KG1 (cell line): ENCODE data around the gene TSPOAP1.

Source experiments
- DNase-seq: peaks from one replicate; lab custom pipeline; 2025; lab: John Stamatoyannopoulos, UW

TSPOAP1 gene

DNA sequence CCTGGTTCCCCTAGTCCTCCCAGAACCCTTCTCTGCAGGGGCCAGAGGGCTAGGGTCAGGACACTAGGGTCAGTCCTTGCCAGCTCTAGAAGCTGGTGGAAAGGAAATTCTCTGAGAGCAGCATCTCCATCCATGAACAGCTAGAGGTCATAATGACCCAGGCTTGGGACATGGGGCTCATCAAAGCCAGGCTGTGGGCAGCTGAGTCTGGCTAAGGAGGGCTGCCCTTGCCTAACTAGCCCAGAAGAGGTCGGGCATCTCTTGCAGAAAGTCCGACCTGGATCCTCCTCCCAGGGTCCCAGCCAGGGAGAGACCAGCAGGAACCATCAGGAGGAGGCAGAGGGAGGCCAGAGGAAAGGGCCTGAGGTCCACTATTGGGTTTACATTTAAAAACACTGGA, 52.2 kb downstream of the TSPOAP1 start:
- DNase-seq: no peak

DNA sequence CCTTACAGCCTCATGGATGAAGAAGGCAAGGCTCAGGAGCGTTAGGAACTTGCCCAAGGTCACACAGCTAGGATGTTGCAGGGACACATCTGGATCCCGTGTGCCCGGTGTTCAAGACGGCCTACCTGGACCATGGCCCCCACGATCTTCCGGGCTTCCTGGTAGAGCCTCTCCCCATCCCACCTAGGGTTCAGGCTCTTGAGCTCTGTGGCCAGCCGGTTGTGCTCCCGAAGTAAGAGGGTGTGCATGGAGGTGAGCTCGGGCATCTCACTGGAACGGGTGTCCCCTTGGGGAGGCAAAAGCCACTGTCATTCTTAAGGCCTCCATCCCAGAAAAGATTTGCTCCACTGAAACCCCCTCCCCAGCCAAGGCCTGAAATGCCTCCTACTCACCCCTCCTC, 53.2 kb downstream of the TSPOAP1 start:
- no peak for DNase-seq

DNA sequence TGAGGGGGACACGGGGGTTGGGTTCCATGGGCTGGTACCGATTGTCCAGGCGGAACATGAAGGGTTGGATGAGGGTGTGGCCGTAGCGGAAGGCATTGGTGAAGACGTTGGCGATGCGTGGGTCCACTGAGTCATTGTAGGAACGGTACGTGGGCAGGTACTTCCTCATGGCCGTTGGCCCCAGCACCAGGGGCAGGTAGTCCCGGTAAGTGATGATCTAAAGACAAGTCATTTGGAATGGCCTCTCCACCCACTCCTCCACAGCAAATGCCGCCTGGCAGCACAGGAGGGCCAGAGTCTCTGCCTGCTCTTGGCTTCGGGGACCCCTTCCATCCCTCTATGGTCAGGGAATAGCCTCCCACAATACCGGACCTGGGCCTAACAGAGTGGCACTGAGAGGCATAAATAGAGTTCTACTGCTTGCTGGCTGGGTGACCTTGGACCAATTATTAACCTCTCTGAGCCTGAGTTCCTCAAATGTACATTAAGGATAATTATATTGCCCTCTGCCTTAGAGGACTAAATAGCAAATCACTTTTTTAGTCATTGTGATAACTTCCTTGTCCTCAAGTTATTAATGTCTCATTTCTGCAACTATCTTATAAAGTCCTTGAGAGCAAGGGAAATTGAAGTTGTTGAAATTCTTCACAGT, 55.0 kb downstream of the TSPOAP1 start:
- DNase-seq: no peak

DNA sequence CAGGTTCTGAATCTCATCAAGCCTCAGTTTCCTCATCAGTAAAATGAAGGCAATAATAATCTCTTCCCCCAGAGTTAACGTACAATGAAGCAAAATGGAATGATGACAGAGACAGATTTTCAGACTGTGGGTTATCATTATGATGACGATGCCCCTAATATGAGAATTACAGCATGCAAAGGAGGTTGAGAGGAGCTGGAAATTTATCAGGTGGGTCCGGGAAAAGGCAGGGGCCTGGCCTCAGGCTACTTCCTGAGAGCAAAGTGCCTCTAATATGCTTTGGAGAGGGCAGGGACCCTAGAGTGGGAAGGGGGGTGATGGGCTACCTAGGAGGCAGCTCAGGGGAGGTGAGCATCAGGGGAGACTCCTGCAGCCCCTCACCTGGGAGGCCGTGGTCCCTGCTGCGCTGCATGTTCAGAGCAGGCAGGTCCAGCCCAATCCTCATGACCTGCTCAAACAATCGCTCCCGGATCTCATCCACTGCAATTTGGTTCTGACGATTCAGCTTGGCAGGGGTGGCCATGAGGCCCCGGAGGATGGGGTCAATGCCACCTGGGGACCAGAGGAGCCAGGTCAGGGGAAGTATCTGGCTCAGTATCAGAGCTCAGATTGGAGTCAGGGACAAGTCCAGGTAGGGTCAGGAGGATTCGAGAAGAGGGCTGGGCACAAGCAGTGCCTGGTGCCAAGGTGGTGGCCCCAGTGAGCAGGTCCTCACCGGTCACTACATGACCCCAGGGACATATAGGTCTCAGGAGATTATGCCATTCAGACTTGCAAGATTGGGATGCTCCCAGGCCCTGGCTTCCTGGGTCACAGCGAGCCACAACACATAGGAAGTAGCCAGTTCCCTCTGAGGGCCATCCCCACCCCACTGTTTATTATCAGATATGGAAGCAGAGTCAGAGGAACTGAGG, 56.0 kb downstream of the TSPOAP1 start:
- DNase-seq: no peak

DNA sequence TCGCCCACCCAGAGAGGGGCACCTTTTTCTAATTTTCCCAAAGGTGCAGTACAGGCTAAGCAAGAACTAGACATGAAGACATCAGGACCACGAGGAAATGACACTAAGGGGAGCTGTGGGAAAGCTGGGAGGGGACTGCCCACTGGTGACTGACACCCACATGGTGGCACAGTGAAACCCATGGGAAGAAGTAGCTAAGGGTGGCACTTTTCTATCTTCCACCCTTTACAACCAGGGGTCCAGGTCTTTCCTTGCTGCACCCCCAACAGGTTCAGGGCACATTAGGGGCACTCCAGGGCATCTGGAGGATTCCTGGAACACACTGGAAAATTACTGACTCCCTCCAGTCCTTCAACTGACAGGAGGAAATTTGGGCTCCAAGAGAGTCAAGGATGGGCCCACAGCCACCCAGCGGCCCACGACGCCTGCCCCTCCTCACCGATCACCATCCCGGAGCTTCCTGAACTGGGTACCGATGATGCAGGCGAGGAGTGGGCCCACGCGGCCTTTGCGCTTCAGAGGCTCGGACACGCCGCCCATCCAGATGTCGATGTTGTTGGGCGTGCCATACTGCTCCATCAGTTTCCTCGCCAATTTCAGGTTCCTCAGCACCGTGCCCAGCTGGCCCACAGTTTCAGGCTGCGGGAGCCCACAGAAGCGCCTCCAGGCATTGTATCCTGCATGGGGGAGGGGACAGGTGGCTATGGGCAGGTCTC, 57.2 kb downstream of the TSPOAP1 start:
- no peak for DNase-seq

DNA sequence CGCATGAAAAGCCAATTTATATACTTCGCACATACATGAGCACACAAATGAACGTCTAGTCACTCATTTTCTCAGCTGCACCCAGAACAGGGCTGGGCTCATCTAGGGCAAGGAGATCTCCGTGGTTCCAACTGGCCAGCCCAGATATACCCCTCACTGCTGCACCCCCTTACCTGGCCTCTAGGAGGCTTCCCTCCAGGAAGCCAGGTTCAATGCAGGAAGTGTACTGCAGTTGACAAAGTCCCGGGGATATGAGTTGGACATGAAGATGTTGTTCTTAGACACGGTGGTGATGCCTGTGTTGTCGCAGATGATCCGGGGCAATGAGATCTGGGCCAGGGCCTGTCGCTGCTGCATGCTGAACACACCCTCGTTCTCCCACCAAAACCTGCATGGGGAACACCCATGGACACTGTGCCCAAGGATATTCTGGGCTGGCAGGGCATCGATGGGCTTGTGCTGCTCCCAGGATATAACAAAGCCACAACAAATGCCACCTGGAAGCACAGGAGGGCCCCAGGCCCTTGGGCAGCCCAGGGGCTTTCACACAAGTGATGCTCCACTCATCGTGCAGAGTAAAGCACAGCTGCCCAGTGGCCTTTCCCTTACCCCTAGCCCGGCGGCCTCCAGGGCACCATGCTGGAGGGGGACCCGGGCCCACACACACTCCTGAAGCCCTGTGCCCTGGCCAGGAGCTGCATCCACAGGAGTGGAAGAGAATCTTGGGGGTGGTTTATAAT, 57.9 kb downstream of the TSPOAP1 start:
- no peak for DNase-seq

DNA sequence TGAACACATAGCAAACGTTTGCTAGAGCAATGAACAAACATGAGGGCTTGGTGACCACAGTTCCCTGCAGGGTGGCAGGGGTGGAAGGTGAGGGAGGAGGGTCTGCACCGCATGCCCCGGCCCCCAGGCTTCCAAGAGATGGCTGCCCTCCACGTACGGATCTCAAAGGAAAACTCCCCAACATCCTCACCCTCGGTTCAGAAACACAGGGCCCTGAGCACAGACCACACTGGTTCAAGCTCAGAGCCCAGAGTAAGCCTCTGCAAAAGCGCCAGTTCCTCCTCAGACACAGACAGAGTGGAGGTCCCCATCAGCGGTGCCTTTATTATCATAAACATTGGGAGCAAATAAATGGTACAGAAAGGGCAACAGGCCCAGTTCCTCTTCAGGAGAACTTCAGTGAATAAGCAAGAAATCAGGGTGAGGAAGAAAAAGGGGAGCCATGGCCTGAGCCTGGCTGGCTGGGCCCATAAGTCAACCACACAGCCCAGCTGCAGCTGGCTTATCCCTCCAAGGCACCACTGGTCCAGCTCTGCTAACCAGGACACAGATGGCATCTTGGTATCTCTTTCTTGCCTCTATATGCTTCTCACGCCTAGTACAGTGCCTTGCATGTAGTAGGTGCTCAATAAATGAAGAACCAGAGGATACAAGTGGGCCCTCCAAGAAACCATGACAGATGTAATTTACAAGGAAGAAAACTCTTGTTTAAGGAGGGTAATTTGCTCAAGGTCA, 58.9 kb downstream of the TSPOAP1 start:
- no peak for DNase-seq

DNA sequence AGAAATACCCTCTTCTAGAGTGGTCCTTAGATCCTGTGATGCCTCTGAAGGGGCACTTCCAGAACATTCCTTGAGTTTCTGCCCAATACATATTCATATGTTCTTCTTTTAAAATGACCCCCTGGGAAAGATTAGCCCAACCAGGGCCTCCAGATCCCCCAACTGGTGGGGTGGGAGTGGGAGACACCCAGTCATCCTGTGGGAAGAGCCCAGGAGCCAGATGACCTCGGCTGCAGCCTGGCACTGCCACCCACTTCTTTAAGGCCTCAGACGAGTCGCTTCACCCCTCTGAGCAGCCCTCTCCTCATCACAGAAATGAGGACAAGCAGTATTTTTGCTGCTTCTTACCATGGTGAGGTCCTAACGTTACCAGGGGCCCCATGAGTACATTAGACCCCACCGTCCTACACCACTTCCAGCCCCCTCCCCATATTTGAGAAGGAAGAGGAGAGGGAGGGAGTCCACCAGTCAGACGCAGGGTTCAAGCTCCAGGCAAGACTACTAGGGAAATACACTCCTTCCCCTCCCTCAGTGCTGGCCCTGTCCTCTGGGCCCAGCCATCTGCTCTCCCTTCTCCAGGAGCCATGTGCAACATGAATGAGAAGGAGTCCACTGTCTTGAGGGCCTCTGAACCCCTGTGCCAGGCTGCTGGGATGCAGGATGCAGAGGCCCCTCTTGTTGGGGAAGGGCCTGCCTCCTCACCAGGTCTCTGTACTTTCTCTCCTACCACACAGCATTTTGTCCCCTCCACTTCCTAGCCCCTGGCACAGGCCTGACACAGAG, 59.6 kb downstream of the TSPOAP1 start:
- DNase-seq: no peak

DNA sequence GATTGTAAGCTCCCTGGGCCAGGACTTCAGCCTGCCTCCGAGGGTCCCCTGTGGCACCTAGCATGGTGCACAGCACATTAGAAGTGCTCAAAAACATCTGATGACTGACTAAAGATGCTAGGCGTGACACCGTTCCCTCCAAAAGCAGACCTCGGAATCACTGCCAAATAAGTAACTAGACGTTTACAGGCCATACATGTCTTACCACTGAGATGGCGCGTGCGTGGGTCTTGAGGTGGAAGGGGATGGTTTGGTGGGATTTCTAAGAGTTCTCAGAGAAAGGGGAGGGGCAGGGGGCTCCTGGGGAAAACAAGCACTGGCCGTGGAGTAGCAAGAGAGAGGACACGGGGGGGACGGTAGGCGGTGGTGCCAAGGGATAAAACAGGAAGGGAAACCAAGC, 60.3 kb downstream of the TSPOAP1 start:
- DNase-seq: no peak

DNA sequence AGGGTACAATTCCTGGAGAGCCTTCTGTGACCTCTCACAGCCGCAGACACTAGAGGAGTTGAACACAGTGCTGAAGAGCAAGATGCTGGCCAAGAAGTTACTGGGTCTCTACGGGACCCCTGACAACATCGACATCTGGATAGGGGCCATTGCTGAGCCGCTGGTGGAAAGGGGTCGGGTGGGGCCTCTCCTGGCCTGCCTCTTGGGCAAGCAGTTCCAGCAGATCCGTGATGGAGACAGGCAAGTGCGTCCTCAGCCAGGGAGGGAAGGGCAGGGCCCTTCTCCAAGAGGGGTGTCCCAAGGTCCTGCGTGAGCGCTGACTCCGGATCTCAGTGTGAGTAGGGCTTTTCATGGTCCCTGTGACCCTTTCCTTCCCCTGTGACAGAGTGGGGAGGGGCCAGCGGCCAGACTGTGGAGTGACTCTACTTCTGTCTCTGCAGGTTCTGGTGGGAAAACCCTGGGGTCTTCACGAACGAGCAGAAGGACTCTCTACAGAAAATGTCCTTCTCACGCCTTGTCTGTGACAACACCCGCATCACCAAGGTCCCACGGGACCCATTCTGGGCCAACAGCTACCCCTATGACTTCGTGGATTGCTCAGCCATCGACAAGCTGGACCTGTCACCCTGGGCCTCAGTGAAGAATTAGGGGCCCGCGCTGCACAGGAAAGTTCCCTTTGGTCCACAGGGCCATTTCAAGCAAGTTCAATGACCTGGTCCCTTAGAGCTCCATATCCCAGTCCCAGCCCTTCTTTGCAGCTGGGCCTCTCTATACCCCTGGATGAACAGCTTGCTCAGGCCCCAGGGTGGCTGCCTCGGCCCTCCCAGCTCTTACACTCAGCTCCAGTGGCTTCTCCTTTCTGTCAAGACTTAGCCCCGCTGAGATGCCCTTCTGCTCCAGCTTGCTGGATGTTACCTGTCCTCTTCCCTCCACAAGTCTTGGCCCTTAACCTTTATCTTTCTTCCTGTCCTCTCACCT, 61.0 kb downstream of the TSPOAP1 start:
- DNase-seq: no peak

DNA sequence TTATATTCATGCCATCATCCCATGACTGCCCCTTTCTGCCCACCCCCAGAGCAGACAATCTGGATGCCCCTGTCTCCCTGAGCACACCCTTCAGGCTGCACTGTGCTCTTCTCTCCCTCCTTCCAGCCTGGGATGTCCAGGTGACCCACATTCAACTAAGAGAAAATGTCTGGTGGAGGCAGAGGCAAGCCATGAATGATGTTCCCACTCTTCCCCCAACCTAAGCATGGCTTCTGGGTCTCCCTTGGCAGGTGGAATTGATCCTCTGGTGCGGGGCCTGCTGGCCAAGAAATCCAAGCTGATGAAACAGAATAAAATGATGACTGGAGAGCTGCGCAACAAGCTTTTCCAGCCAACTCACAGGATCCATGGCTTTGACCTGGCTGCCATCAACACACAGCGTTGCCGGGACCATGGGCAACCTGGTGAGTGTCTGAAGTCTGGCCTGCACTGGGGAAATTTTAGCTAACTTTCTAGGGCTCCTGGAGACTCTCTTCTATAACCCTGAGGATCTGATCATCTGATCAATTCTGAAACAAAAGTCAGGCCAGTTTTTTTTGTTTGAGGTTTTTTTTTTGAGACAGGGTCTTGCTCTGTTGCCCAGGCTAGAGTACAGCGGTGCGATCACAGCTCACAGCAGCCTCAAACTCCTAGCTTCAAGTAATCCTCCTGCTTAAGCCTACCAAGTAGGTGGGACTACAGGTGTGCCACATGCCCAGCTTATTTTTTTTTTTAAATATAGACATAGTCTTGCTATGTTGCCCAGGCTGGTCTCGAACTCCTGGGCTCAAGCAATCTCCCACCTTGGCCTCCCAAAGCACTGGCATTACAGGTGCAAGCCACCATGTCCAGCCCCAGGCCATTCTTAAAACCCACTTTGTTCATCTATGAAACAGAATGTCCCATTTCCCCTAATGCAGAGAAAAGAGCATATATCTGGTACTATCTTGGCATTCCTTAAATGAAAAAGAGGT, 62.4 kb downstream of the TSPOAP1 start:
- DNase-seq: no peak

DNA sequence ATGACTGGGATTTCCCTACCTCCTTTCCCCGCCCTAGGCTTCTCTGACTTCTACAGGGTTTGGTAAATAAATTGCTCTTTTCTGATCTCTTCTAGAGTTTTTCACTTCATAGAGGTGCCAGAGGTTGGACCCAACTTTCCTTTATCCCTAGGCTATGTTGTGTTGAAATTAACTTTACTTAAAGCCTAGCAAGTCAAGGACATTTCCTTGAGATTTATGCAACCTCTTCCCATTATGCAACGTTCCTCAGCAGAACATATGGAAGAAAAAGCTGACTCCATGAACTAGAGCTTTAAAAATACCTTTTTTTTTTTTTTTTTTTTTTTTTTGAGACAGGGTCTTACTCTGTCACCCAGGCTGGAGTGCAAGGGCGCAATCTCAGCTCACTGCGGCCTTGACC, 63.3 kb downstream of the TSPOAP1 start:
- DNase-seq: no peak

DNA sequence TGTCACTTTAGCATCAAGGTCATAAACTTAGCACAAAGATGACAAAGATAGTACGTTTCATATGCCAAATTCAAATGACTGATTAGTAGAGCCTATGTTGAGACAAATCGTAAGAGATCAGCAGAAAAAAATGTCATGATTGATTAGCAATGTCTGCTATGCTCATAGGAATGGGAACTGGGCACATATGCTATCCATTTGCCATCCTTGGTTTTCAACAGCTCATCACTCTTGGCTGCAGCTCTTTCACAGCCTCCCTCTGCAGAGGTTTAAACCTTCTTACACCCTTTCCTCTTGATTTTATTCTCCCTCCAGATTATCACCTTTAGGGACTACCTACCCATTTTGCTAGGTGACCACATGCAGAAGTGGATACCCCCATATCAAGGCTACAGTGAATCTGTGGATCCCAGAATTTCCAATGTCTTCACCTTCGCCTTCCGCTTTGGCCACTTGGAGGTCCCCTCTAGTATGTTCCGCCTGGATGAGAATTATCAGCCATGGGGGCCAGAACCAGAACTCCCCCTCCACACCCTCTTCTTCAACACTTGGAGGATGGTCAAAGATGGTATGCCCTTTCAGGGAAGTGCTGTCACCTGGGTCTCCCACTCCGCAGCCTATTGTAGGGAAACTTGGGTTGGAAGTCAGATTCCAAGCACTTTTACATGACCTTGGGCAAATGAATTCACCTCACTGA, 64.0 kb downstream of the TSPOAP1 start:
- DNase-seq: no peak

DNA sequence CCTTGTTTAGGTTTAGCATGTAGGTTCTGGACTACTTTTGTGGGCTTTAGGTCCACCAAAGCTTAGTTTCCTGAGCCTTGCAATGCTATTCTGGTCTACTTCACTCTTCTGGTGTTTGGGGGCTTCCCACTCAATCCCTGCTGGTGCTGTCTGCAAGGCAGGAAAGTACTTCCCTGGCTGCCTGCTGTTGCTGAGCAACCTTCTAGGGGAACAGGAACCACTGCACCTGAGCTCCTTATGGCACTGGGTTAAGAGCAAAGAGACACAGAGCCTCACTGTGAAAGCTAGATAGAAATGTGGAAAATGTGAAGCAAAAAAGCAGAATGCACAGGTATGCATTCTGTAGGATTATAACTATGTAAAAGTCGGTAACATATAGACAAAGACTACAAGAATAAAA, 64.8 kb downstream of the TSPOAP1 start:
- DNase-seq: no peak

DNA sequence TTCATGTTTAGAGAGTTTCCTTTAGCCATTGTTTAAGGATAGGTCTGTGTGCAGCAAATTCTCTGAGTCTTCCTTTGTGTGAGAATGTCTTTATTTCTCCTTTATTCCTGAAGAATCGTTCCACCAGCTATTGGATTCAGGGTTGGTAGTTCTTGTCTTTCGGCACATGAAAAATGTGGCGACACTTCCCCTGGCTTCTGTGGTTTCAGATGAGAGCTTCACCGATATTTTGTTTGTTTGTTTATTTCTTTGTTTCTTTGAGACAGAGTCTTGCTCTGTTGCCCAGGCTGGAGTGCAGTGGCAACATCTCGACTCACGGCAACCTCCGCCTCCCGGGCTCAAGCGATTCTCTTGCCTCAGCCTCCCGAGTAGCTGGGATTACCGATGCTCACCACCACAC, 66.4 kb downstream of the TSPOAP1 start:
- DNase-seq: no peak

DNA sequence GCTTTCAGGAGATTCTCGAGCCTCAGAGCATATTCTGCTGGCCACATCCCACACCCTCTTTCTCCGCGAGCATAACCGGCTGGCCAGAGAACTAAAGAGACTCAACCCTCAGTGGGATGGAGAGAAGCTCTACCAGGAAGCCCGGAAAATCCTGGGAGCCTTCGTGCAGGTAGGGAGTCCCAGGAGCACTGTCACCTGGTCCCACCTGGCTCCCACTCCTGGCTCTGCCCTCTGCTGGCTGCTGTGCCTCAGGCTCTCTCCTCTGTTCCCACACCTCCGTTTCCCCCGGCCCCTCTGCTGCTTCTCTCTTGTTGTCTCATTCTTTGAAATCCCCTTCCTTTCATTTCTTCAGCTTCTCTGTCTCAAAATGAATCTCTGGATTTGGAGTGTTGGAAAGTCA, 73.8 kb downstream of the TSPOAP1 start:
- no peak for DNase-seq

DNA sequence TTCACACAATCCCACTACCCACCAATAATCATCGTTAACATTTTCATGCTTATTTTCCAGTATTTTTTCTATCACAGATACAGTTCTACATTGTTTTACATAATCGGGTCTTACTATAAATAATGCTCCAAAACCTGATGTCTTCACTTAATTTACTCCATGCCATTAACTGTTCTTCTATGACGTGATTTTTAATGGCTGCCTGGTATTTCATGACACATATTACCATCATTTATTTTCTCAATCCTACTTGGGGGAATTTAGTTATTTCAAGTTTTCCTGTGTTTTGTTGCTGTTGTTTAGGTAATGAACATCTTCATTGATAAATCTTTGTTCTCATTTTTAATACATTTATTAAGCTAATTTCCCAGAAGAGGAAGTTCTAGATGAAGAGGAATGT, 75.5 kb downstream of the TSPOAP1 start:
- DNase-seq: no peak

DNA sequence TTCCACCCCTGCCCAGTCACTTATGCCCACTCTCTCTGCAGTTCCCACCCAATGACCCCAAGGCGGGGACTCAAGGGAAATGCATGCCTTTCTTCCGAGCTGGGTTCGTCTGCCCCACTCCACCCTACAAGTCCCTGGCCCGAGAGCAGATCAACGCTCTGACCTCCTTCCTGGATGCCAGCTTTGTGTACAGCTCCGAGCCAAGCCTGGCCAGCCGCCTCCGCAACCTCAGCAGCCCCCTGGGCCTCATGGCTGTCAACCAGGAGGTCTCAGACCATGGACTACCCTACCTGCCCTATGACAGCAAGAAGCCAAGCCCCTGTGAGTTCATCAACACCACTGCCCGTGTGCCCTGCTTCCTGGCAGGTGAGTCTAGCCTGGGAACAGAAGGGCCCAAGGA, 76.5 kb downstream of the TSPOAP1 start:
- no peak for DNase-seq
